Thyroid gland (tissue), 4 donors: ENCODE measurements around the gene CCDC184.

ENCODE experiments used
- POLR2A ChIP-seq, 2 donors: fragments of 450-650 bp; IDR thresholded peaks; one replicate each; pipeline ENCODE4 v1.6.1; 2017; ENCODE audit warnings: antibody characterized with exemption in 2 of 2, mild to moderate bottlenecking in 2 of 2, moderate library complexity in 1 of 2
- TF ChIP-seq, protein P1 (sequence below), 6 experiments: fragments of 200-600 bp in 3 of 6; fragments of 450-650 bp in 3 of 6; sonication (generic) in 3 of 6; IDR thresholded peaks; one replicate each; pipeline ENCODE4 v1.5.1; 2016 to 2019; ENCODE audit warnings: antibody characterized with exemption in 6 of 6, mild to moderate bottlenecking in 2 of 6, inconsistent platforms in 1 of 6, moderate library complexity in 1 of 6

DNA sequence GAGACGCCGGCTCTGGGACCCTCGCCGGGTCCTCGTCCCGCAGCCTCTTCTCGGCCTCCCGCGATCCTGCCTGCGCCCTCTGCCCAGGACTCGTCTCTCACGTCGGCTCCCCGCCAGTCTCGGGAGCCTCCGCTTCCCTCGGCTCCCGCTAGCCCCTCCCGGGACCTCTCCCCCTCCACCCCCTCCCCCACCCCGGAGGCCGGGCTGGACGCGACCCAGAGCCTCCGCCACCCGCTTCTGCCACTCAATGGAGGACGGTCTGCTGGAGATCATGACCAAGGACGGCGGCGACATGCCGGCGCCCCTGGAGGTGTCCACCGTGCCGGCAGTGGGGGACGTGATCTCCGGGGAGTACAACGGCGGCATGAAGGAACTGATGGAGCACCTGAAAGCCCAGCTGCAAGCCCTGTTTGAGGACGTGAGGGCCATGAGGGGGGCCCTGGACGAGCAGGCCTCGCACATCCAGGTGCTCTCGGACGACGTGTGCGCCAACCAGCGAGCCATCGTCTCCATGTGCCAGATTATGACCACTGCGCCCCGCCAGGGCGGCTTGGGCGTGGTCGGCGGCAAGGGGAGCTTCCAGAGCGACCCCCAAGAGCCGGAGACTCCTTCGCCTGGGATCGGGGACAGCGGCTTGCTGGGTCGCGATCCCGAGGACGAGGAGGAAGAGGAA is 568 bp downstream of the CCDC184 start:
- TF ChIP-seq, protein P1, sequence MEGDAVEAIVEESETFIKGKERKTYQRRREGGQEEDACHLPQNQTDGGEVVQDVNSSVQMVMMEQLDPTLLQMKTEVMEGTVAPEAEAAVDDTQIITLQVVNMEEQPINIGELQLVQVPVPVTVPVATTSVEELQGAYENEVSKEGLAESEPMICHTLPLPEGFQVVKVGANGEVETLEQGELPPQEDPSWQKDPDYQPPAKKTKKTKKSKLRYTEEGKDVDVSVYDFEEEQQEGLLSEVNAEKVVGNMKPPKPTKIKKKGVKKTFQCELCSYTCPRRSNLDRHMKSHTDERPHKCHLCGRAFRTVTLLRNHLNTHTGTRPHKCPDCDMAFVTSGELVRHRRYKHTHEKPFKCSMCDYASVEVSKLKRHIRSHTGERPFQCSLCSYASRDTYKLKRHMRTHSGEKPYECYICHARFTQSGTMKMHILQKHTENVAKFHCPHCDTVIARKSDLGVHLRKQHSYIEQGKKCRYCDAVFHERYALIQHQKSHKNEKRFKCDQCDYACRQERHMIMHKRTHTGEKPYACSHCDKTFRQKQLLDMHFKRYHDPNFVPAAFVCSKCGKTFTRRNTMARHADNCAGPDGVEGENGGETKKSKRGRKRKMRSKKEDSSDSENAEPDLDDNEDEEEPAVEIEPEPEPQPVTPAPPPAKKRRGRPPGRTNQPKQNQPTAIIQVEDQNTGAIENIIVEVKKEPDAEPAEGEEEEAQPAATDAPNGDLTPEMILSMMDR (IDR thresholded peaks at IDR 0.05) = no peak
- TF ChIP-seq POLR2A (IDR thresholded peaks at IDR 0.05) = no peak
